ENCODE data around the gene CUTC. TPM values are rescaled to one million over a fixed set of nuclear protein-coding genes. Genes with fewer than 3 reads are reported as not detected.

CUTC gene
- total RNA-seq, 1 donor from 2014 or later: 14.4 TPM

- no peak for TF ChIP-seq CTCF (IDR thresholded peaks at IDR 0.05)
- no peaks in the 10 kb centered on the region for H3K9me3 Mint-ChIP-seq (ENCODE audit: low read depth)
These were observed 22.4 kb upstream of the CUTC start for GRCh38 chr10:99709480-99710229.

GRCh38 chr10:99711129-99711719 is 20.8 kb upstream of the CUTC start:
- peaks cover 30% of the 10 kb centered on the region for H3K36me3 Mint-ChIP-seq (ENCODE audit: low read depth)
- H3K27ac Mint-ChIP-seq (ENCODE audit: unreplicated experiment): peak overlapping the region; percentile 51
- H3K27me3 Mint-ChIP-seq (ENCODE audit: low read depth): no peaks in the 10 kb centered on the region
- H3K4me1 Mint-ChIP-seq (ENCODE audit: low read depth): peaks cover 8% of the 10 kb centered on the region
- no peak for DNase-seq (ENCODE audit: low spot score)
- H3K9me3 Mint-ChIP-seq (ENCODE audit: low read depth): no peaks in the 10 kb centered on the region
- peak; percentile 79 for TF ChIP-seq CTCF (IDR thresholded peaks at IDR 0.05)
- no peak overlapping the region for H3K4me3 Mint-ChIP-seq (ENCODE audit: unreplicated experiment)

More at GRCh38 chr10:99709480-99710229, 22.4 kb upstream of the CUTC start:
- no peak for DNase-seq (ENCODE audit: low spot score)
- Mint-ChIP-seq H3K36me3 (ENCODE audit: low read depth) (peaks cover 34% of the 10 kb centered on the region), H3K4me1 (ENCODE audit: low read depth) (peaks cover 8% of the 10 kb centered on the region), H3K27me3 (ENCODE audit: low read depth) (no peaks in the 10 kb centered on the region), H3K27ac (ENCODE audit: unreplicated experiment) (peak overlapping the region; percentile 89), H3K4me3 (ENCODE audit: unreplicated experiment) (no peak overlapping the region)

GRCh38 chr10:99714446-99714845 is 17.6 kb upstream of the CUTC start:
- Mint-ChIP-seq H3K9me3 (ENCODE audit: low read depth) (no peaks in the 10 kb centered on the region), H3K27me3 (ENCODE audit: low read depth) (no peaks in the 10 kb centered on the region), H3K27ac (ENCODE audit: unreplicated experiment) (peak overlapping the region; percentile 49), H3K4me3 (ENCODE audit: unreplicated experiment) (no peak overlapping the region), H3K36me3 (ENCODE audit: low read depth) (peaks cover 37% of the 10 kb centered on the region), H3K4me1 (ENCODE audit: low read depth) (peaks cover 7% of the 10 kb centered on the region)
- DNase-seq (ENCODE audit: low spot score): no peak
- TF ChIP-seq CTCF (IDR thresholded peaks at IDR 0.05): no peak

- Mint-ChIP-seq H3K36me3 (ENCODE audit: low read depth) (peaks cover 33% of the 10 kb centered on the region), H3K9me3 (ENCODE audit: low read depth) (no peaks in the 10 kb centered on the region), H3K4me3 (ENCODE audit: unreplicated experiment) (no peak overlapping the region), H3K27me3 (ENCODE audit: low read depth) (no peaks in the 10 kb centered on the region), H3K4me1 (ENCODE audit: low read depth) (no peaks in the 10 kb centered on the region), H3K27ac (ENCODE audit: unreplicated experiment) (no peak overlapping the region)
- no peak for TF ChIP-seq CTCF (IDR thresholded peaks at IDR 0.05)
- DNase-seq (ENCODE audit: low spot score): no peak
These were observed 11.6 kb upstream of the CUTC start for GRCh38 chr10:99720387-99720786.

- no peak for DNase-seq (ENCODE audit: low spot score)
- no peak for TF ChIP-seq CTCF (IDR thresholded peaks at IDR 0.05)
- Mint-ChIP-seq H3K4me1 (ENCODE audit: low read depth) (peaks cover 18% of the 10 kb centered on the region), H3K27ac (ENCODE audit: unreplicated experiment) (no peak overlapping the region), H3K36me3 (ENCODE audit: low read depth) (peaks cover 4% of the 10 kb centered on the region), H3K9me3 (ENCODE audit: low read depth) (no peaks in the 10 kb centered on the region), H3K27me3 (ENCODE audit: low read depth) (no peaks in the 10 kb centered on the region), H3K4me3 (ENCODE audit: unreplicated experiment) (no peak overlapping the region)
These were observed 2.0 kb upstream of the CUTC start for GRCh38 chr10:99730026-99730425.

Data from chondrocyte (in vitro differentiated cells).